ENCODE measurements around the gene CPSF7.
"Not testable (repeated sequence)": the region's sequence is repeated elsewhere in the genome, so short reads cannot be mapped to it uniquely, and the experiment has no call there.

The CPSF7 gene

DNA sequence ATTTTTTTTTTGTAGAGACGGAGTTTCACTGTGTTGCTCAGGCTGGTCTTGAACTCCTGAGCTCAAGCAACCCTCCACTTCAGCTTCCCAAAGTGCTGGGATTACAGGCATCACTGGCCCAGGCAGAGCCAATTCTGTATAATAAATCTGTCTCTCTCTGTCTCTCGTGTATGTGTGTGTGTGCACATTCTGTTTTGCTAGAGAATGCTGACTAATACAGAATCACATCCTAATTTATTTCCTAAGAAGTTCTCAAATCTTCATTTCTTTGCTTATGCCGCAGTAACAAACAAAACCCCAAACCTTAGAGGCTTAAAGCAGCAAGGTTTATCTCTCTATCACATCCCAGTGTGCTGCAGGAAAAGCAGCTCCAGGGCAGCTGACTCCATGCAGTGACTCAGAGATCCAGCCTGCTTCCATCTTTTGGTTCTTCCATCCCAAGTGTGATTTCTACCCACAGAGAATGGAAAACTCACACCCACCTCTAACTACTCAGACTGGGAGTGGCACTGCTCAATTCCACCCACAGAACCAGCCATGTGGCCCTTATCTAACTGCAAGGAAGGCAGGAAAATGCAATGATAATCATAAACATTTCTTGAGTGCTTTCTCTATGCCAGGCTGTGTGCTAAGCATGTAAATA, 43.7 kb upstream of the CPSF7 start:
- WGBS (ENCODE audit: insufficient coverage) = no CpG with 5 or more reads among the region's 3 CpGs
- CTCF ChIA-PET = interaction anchor here (1.0 to 29.0 kb wide), 3 partner anchors 8 to 57 kb away, joined by 3 to 453 read pairs (median 9); partner anchors contain the start of gene LRRC10B
- H3K4me3 ChIP-seq (ENCODE audit: control insufficient read depth in 1 of 7, extremely low read depth in 1 of 7, insufficient read depth in 4 of 7, low read depth in 2 of 7, low read length in 6 of 7) = no peak overlapping the region
- no peaks in the 10 kb centered on the region for H3K27me3 ChIP-seq (replicated peaks in 2 of 5; ENCODE audit: control insufficient read depth in 4 of 5, insufficient read depth in 5 of 5, low read length in 4 of 5)
- no peak overlapping the region for H3K27ac ChIP-seq (ENCODE audit: insufficient read depth in 1 of 2, low read depth in 1 of 2, low read length in 2 of 2, poor library complexity in 1 of 2, severe bottlenecking in 2 of 2)
- POLR2A ChIA-PET = no interaction called here
- DNase-seq = no peak
- H3K36me3 ChIP-seq (ENCODE audit: control insufficient read depth in 4 of 4, insufficient read depth in 4 of 4, low read length in 3 of 4) = peaks cover 0 to 12% (median 9%) of the 10 kb centered on the region in 4 experiments
- peaks cover 0 to 2% (median 0%) of the 10 kb centered on the region in 4 experiments for H3K4me1 ChIP-seq (ENCODE audit: control extremely low read depth in 1 of 4, control insufficient read depth in 4 of 4, insufficient read depth in 4 of 4, low read length in 3 of 4)
- H3K9me3 ChIP-seq (ENCODE audit: control extremely low read depth in 1 of 5, control insufficient read depth in 4 of 5, insufficient read depth in 2 of 5, low read depth in 1 of 5, low read length in 4 of 5) = no peaks in the 10 kb centered on the region

DNA sequence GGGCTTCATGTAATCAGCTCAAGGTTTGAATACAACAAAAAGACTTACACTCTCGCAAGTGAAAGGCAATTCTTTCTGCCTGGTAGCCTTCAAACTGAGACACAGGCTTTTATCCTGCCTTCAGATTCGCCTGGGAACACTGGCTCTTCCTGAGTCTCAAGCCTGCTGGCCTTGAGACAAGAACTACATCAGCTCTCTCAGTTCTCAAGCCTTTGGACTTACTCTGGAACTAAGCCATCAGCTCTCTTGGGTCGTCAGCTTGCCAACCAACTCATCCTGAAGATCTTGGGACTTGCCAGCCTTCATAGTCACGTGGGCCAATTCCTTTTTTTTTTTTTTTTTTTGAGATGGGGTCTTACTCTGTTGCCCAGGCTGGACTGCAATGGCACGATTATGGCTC, 43.1 kb upstream of the CPSF7 start:
- CTCF ChIA-PET = interaction anchor here (1.0 to 29.0 kb wide), 3 partner anchors 9 to 57 kb away, joined by 3 to 453 read pairs (median 9); partner anchors contain the start of gene LRRC10B
- Histone ChIP-seq H3K27me3 (replicated peaks in 2 of 5; ENCODE audit: control insufficient read depth in 4 of 5, insufficient read depth in 5 of 5, low read length in 4 of 5) (no peaks in the 10 kb centered on the region), H3K4me3 (ENCODE audit: control insufficient read depth in 1 of 7, extremely low read depth in 1 of 7, insufficient read depth in 4 of 7, low read depth in 2 of 7, low read length in 6 of 7) (no peak overlapping the region), H3K9me3 (ENCODE audit: control extremely low read depth in 1 of 5, control insufficient read depth in 4 of 5, insufficient read depth in 2 of 5, low read depth in 1 of 5, low read length in 4 of 5) (no peaks in the 10 kb centered on the region), H3K27ac (ENCODE audit: insufficient read depth in 1 of 2, low read depth in 1 of 2, low read length in 2 of 2, poor library complexity in 1 of 2, severe bottlenecking in 2 of 2) (no peak overlapping the region), H3K36me3 (ENCODE audit: control insufficient read depth in 4 of 4, insufficient read depth in 4 of 4, low read length in 3 of 4) (peaks cover 0 to 13% (median 11%) of the 10 kb centered on the region in 4 experiments), H3K4me1 (ENCODE audit: control extremely low read depth in 1 of 4, control insufficient read depth in 4 of 4, insufficient read depth in 4 of 4, low read length in 3 of 4) (peaks cover 0 to 2% (median 0%) of the 10 kb centered on the region in 4 experiments)
- DNase-seq = no peak
- 99% methylated on average over 5 of the region's 5 CpGs for WGBS (ENCODE audit: insufficient coverage)
- POLR2A ChIA-PET = no interaction called here

DNA sequence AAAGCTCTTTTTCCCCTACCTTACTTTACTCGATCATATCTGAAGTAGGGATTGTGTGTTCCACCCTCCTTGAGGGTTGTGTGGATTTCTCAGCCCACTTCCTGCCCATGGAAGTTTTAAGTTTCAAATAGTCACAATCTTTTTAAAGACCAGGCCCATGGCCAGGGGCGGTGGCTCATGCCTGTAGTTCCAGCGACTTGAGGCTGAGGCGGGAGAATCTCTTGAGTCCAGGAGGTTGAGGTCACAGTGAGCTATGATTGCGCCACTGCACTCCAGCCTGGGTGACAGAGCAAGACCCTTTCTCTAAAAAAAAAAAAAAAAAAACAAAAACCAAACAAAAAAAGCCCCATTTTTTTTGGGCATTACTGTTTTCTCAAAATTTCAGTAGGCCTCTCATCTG, 42.5 kb upstream of the CPSF7 start:
- H3K36me3 ChIP-seq (ENCODE audit: control insufficient read depth in 4 of 4, insufficient read depth in 4 of 4, low read length in 3 of 4) = peaks cover 0 to 13% (median 12%) of the 10 kb centered on the region in 4 experiments
- no peaks in the 10 kb centered on the region for H3K9me3 ChIP-seq (ENCODE audit: control extremely low read depth in 1 of 5, control insufficient read depth in 4 of 5, insufficient read depth in 2 of 5, low read depth in 1 of 5, low read length in 4 of 5)
- ChIA-PET CTCF (interaction anchor here (1.8 to 29.0 kb wide), 2 partner anchors 9 to 45 kb away, joined by 9 to 453 read pairs; partner anchors contain the start of gene LRRC10B), POLR2A (no interaction called here)
- no peaks in the 10 kb centered on the region for H3K4me1 ChIP-seq (ENCODE audit: control extremely low read depth in 1 of 4, control insufficient read depth in 4 of 4, insufficient read depth in 4 of 4, low read length in 3 of 4)
- WGBS (ENCODE audit: insufficient coverage) = 96% methylated on average over 5 of the region's 5 CpGs
- H3K27ac ChIP-seq (ENCODE audit: insufficient read depth in 1 of 2, low read depth in 1 of 2, low read length in 2 of 2, poor library complexity in 1 of 2, severe bottlenecking in 2 of 2) = no peak overlapping the region
- no peak for DNase-seq
- H3K27me3 ChIP-seq (replicated peaks in 2 of 5; ENCODE audit: control insufficient read depth in 4 of 5, insufficient read depth in 5 of 5, low read length in 4 of 5) = no peaks in the 10 kb centered on the region
- H3K4me3 ChIP-seq (ENCODE audit: control insufficient read depth in 1 of 7, extremely low read depth in 1 of 7, insufficient read depth in 4 of 7, low read depth in 2 of 7, low read length in 6 of 7) = no peak overlapping the region

DNA sequence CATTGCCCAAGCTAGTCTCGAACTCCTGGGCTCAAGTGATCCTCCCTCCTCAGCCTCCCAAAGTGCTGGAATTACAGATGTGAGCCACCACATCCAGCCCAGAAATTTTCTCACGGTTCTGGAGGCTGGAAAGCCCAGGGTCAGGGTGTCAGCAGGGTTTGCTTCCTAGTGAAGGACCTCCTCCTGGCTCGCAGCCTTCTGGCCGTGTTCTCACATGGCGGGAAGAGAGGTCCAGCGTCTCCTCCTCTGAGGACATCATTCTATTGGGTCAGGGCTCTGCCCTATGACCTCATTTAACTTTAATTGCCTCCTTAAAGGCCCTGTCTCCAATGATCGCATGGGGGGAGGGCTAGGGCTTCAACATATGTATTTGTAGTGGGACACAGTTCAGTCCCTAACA, 38.2 kb upstream of the CPSF7 start:
- H3K27me3 ChIP-seq (replicated peaks in 2 of 5; ENCODE audit: control insufficient read depth in 4 of 5, insufficient read depth in 5 of 5, low read length in 4 of 5) = no peaks in the 10 kb centered on the region
- 98% methylated on average over 5 of the region's 7 CpGs for WGBS (ENCODE audit: insufficient coverage)
- no peaks in the 10 kb centered on the region for H3K4me1 ChIP-seq (ENCODE audit: control extremely low read depth in 1 of 4, control insufficient read depth in 4 of 4, insufficient read depth in 4 of 4, low read length in 3 of 4)
- no peak for DNase-seq
- ChIA-PET POLR2A (no interaction called here), CTCF (interaction anchor here (1.5 to 29.0 kb wide), 3 partner anchors 11 to 49 kb away, joined by 4 to 453 read pairs (median 6); partner anchors contain the start of gene LRRC10B)
- no peaks in the 10 kb centered on the region for H3K9me3 ChIP-seq (ENCODE audit: control extremely low read depth in 1 of 5, control insufficient read depth in 4 of 5, insufficient read depth in 2 of 5, low read depth in 1 of 5, low read length in 4 of 5)
- peaks cover 0 to 10% (median 6%) of the 10 kb centered on the region in 4 experiments for H3K36me3 ChIP-seq (ENCODE audit: control insufficient read depth in 4 of 4, insufficient read depth in 4 of 4, low read length in 3 of 4)
- no peak overlapping the region for H3K4me3 ChIP-seq (ENCODE audit: control insufficient read depth in 1 of 7, extremely low read depth in 1 of 7, insufficient read depth in 4 of 7, low read depth in 2 of 7, low read length in 6 of 7)
- no peak overlapping the region for H3K27ac ChIP-seq (ENCODE audit: insufficient read depth in 1 of 2, low read depth in 1 of 2, low read length in 2 of 2, poor library complexity in 1 of 2, severe bottlenecking in 2 of 2)

DNA sequence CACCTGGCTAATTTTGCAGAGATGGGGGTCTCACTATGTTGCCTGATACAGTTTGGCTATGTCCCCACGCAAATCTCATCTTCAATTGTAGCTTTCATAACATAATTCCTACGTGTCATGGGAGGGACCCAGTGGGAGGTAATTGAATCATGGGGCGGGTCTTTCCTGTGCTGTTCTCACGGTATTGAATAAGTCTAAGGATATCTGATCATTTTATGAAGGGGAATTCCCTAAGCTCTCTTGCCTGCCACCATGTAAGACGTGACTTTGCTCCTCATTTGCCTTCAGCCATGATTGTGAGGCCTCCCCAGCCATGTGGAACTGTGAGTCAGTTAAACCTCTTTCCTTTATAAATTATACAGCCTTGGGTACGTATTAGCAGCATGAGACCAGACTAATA, 37.8 kb upstream of the CPSF7 start:
- H3K4me3 ChIP-seq (ENCODE audit: control insufficient read depth in 1 of 7, extremely low read depth in 1 of 7, insufficient read depth in 4 of 7, low read depth in 2 of 7, low read length in 6 of 7); H3K36me3 ChIP-seq (ENCODE audit: control insufficient read depth in 4 of 4, insufficient read depth in 4 of 4, low read length in 3 of 4); DNase-seq; H3K4me1 ChIP-seq (ENCODE audit: control extremely low read depth in 1 of 4, control insufficient read depth in 4 of 4, insufficient read depth in 4 of 4, low read length in 3 of 4); H3K27ac ChIP-seq (ENCODE audit: insufficient read depth in 1 of 2, low read depth in 1 of 2, low read length in 2 of 2, poor library complexity in 1 of 2, severe bottlenecking in 2 of 2); H3K27me3 ChIP-seq (replicated peaks in 2 of 5; ENCODE audit: control insufficient read depth in 4 of 5, insufficient read depth in 5 of 5, low read length in 4 of 5); H3K9me3 ChIP-seq (ENCODE audit: control extremely low read depth in 1 of 5, control insufficient read depth in 4 of 5, insufficient read depth in 2 of 5, low read depth in 1 of 5, low read length in 4 of 5); POLR2A ChIA-PET: not testable (repeated sequence)
- CTCF ChIA-PET = interaction anchor here (2.2 to 29.0 kb wide), 2 partner anchors 15 to 49 kb away, joined by 6 to 453 read pairs; partner anchors contain the start of gene LRRC10B
- WGBS (ENCODE audit: insufficient coverage) = 90% methylated on average over 6 of the region's 6 CpGs

DNA sequence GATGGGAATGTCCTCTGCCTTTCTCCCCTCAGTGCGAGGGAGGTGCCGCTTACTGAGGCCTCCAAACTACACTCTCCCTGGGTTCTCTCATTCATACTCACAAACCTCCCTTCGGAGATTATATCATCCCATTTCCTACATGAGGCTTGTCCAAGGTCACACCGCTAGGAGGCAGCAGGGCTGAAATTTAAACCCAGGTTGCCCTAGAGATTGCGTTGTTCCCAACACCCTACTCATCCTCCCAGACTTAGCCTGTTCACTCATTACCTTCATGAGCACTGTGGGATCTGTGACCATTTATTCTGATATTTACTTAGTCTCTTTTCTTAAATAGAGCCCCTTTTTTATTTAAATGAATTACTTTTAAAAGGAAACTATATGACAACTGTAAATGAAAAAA, 31.2 kb upstream of the CPSF7 start:
- DNase-seq = no peak
- no peaks in the 10 kb centered on the region for H3K4me1 ChIP-seq (ENCODE audit: control extremely low read depth in 1 of 4, control insufficient read depth in 4 of 4, insufficient read depth in 4 of 4, low read length in 3 of 4)
- H3K9me3 ChIP-seq (ENCODE audit: control extremely low read depth in 1 of 5, control insufficient read depth in 4 of 5, insufficient read depth in 2 of 5, low read depth in 1 of 5, low read length in 4 of 5) = no peaks in the 10 kb centered on the region
- no peak overlapping the region for H3K27ac ChIP-seq (ENCODE audit: insufficient read depth in 1 of 2, low read depth in 1 of 2, low read length in 2 of 2, poor library complexity in 1 of 2, severe bottlenecking in 2 of 2)
- 100% methylated on average over 4 of the region's 5 CpGs for WGBS (ENCODE audit: insufficient coverage)
- ChIA-PET POLR2A (no interaction called here), CTCF (interaction anchor here (1.2 to 1.7 kb wide), 2 partner anchors 56 to 60 kb away, joined by 4 read pairs; no protein-coding TSS in a partner anchor)
- no peaks in the 10 kb centered on the region for H3K27me3 ChIP-seq (replicated peaks in 2 of 5; ENCODE audit: control insufficient read depth in 4 of 5, insufficient read depth in 5 of 5, low read length in 4 of 5)
- H3K36me3 ChIP-seq (ENCODE audit: control insufficient read depth in 4 of 4, insufficient read depth in 4 of 4, low read length in 3 of 4) = peaks cover 0 to 8% (median 4%) of the 10 kb centered on the region in 4 experiments
- H3K4me3 ChIP-seq (ENCODE audit: control insufficient read depth in 1 of 7, extremely low read depth in 1 of 7, insufficient read depth in 4 of 7, low read depth in 2 of 7, low read length in 6 of 7) = no peak overlapping the region

DNA sequence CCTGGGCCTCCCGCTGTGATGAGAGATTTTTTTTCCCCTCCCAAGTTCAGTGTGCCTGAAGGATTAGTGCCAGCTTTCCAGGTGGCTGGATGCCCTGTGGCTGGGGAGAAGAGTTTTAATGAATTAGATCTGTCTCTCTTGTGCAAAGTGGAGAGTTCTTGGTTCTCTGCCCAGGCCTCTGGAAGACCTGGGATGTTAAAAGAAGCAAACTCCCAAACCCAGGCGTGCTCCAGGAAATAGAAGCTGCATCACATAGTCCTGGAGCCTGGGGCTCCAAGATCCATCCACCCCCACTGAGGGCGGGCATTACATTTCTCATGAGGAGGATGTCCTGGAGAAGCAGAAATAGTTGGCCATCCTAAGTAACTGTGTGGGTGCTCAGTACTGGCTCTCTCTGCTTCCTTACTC, 30.7 kb upstream of the CPSF7 start:
- DNase-seq = no peak
- Histone ChIP-seq H3K36me3 (ENCODE audit: control insufficient read depth in 4 of 4, insufficient read depth in 4 of 4, low read length in 3 of 4) (peaks cover 0 to 10% (median 7%) of the 10 kb centered on the region in 4 experiments), H3K27me3 (replicated peaks in 2 of 5; ENCODE audit: control insufficient read depth in 4 of 5, insufficient read depth in 5 of 5, low read length in 4 of 5) (no peaks in the 10 kb centered on the region), H3K9me3 (ENCODE audit: control extremely low read depth in 1 of 5, control insufficient read depth in 4 of 5, insufficient read depth in 2 of 5, low read depth in 1 of 5, low read length in 4 of 5) (no peaks in the 10 kb centered on the region), H3K4me1 (ENCODE audit: control extremely low read depth in 1 of 4, control insufficient read depth in 4 of 4, insufficient read depth in 4 of 4, low read length in 3 of 4) (no peaks in the 10 kb centered on the region), H3K27ac (ENCODE audit: insufficient read depth in 1 of 2, low read depth in 1 of 2, low read length in 2 of 2, poor library complexity in 1 of 2, severe bottlenecking in 2 of 2) (no peak overlapping the region), H3K4me3 (ENCODE audit: control insufficient read depth in 1 of 7, extremely low read depth in 1 of 7, insufficient read depth in 4 of 7, low read depth in 2 of 7, low read length in 6 of 7) (no peak overlapping the region)
- WGBS (ENCODE audit: insufficient coverage) = no CpG with 5 or more reads among the region's 3 CpGs
- CTCF ChIA-PET = interaction anchor here (1.7 kb wide), 1 partner anchor 56 kb away, joined by 4 read pairs; no protein-coding TSS in a partner anchor
- POLR2A ChIA-PET = no interaction called here
